Liver (tissue), 9 donors: Measurements from ENCODE around the gene SV2B. TPM values are rescaled to one million over a fixed set of nuclear protein-coding genes. Genes with fewer than 3 reads are reported as not detected.

Experiments
- DNase-seq: peaks from one replicate; pipeline ENCODE4 v3.0.0-alpha.2; 2017; ENCODE audit warnings: low spot score
- H3K27ac ChIP-seq, 2 donors: one replicate each; pipeline ENCODE4 v1.7.0; 2013; ENCODE audit warnings: inconsistent platforms in 2 of 2, low read length in 2 of 2, control low read depth in 1 of 2, low read depth in 1 of 2, mild to moderate bottlenecking in 1 of 2
- H3K27me3 ChIP-seq, 4 donors: one replicate each; pipeline versions ENCODE4 v1.6.1 to v1.7.0; 2013; ENCODE audit warnings: low read length in 3 of 4, inconsistent platforms in 1 of 4, mild to moderate bottlenecking in 1 of 4, moderate library complexity in 1 of 4; ENCODE audit not compliant: control insufficient read depth in 4 of 4, insufficient read depth in 4 of 4
- H3K36me3 ChIP-seq, 4 donors: one replicate each; pipeline versions ENCODE4 v1.6.1 to v1.7.0; 2013; ENCODE audit warnings: low read length in 3 of 4, mild to moderate bottlenecking in 3 of 4, low read depth in 1 of 4, moderate library complexity in 1 of 4; ENCODE audit not compliant: control insufficient read depth in 4 of 4, insufficient read depth in 3 of 4
- H3K4me1 ChIP-seq, 4 donors: one replicate each; pipeline versions ENCODE4 v1.6.1 to v1.7.0; 2013; ENCODE audit warnings: low read length in 3 of 4, mild to moderate bottlenecking in 3 of 4, moderate library complexity in 1 of 4; ENCODE audit not compliant: control insufficient read depth in 4 of 4, insufficient read depth in 4 of 4
- H3K4me3 ChIP-seq, 3 donors: one replicate each; pipeline versions ENCODE4 v1.6.1 to v1.7.0; 2013; ENCODE audit warnings: low read length in 3 of 3, control low read depth in 1 of 3, low read depth in 1 of 3, mild to moderate bottlenecking in 1 of 3
- H3K9ac ChIP-seq, 2 donors: one replicate each; pipeline ENCODE4 v1.7.0; 2013; ENCODE audit warnings: low read length in 2 of 2, mild to moderate bottlenecking in 2 of 2, moderate library complexity in 2 of 2, control low read depth in 1 of 2, low read depth in 1 of 2
- H3K9me3 ChIP-seq, 4 donors: one replicate each; pipeline versions ENCODE4 v1.6.1 to v1.7.0; 2013; ENCODE audit warnings: low read length in 3 of 4; ENCODE audit not compliant: control insufficient read depth in 4 of 4
- ATF3 ChIP-seq: IDR thresholded peaks from 2 replicates; pipeline ENCODE4 v1.6.1; 2016; ENCODE audit warnings: antibody characterized with exemption
- CTCF ChIP-seq: fragments of 150-350 bp; IDR thresholded peaks from 2 replicates; pipeline ENCODE4 v1.5.1; 2017; ENCODE audit warnings: improper control_type of control experiment, low read depth, low read length; ENCODE audit not compliant: missing input control
- EGR1 ChIP-seq, 2 donors: IDR thresholded peaks; 2 replicates each; pipeline ENCODE4 v1.6.1; 2016 to 2018; ENCODE audit warnings: antibody characterized with exemption in 2 of 2, low read depth in 2 of 2
- FOXA1 ChIP-seq: IDR thresholded peaks from 2 replicates; pipeline ENCODE4 v1.6.1; 2016; ENCODE audit warnings: antibody characterized with exemption
- FOXA2 ChIP-seq: IDR thresholded peaks from 2 replicates; pipeline ENCODE4 v1.6.1; 2016; ENCODE audit warnings: antibody characterized with exemption
- GABPA ChIP-seq, 2 donors: IDR thresholded peaks in 1 of 2; conservative IDR thresholded peaks in 1 of 2; 2 replicates each; pipeline ENCODE4 v1.6.1; 2016; ENCODE audit warnings: antibody characterized with exemption in 2 of 2, mild to moderate bottlenecking in 1 of 2, moderate library complexity in 1 of 2
- HNF4A ChIP-seq, 2 donors: conservative IDR thresholded peaks; 2 replicates each; pipeline ENCODE4 v1.6.1; 2016; ENCODE audit warnings: antibody characterized with exemption in 2 of 2, mild to moderate bottlenecking in 2 of 2
- HNF4G ChIP-seq: IDR thresholded peaks from 2 replicates; pipeline ENCODE4 v1.6.1; 2016; ENCODE audit warnings: antibody characterized with exemption
- JUND ChIP-seq, 2 donors: IDR thresholded peaks; 2 replicates each; pipeline ENCODE4 v1.6.1; 2016; ENCODE audit warnings: antibody characterized with exemption in 2 of 2
- MAX ChIP-seq: IDR thresholded peaks from 2 replicates; pipeline ENCODE4 v1.6.1; 2016; ENCODE audit warnings: antibody characterized with exemption
- NR2F2 ChIP-seq: IDR thresholded peaks from 2 replicates; pipeline ENCODE4 v1.6.1; 2016; ENCODE audit warnings: antibody characterized with exemption
- RAD21 ChIP-seq, 2 donors: IDR thresholded peaks; 2 replicates each; pipeline ENCODE4 v1.6.1; 2016; ENCODE audit warnings: antibody characterized with exemption in 2 of 2, mild to moderate bottlenecking in 2 of 2
- REST ChIP-seq: IDR thresholded peaks from 2 replicates; pipeline ENCODE4 v1.6.1; 2016; ENCODE audit warnings: antibody characterized with exemption, mild to moderate bottlenecking
- RXRA ChIP-seq, 2 donors: IDR thresholded peaks; 2 replicates each; pipeline ENCODE4 v1.6.1; 2017 to 2018; ENCODE audit warnings: antibody characterized with exemption in 2 of 2, mild to moderate bottlenecking in 1 of 2
- SP1 ChIP-seq: IDR thresholded peaks from 2 replicates; pipeline ENCODE4 v1.6.1; 2018; ENCODE audit warnings: antibody characterized with exemption, mild to moderate bottlenecking
- TAF1 ChIP-seq: conservative IDR thresholded peaks from 2 replicates; pipeline ENCODE4 v1.6.1; 2016; ENCODE audit warnings: antibody characterized with exemption, mild to moderate bottlenecking
- YY1 ChIP-seq: IDR thresholded peaks from 2 replicates; pipeline ENCODE4 v1.6.1; 2016; ENCODE audit warnings: antibody characterized with exemption, mild to moderate bottlenecking
- ZBTB33 ChIP-seq: IDR thresholded peaks from 2 replicates; pipeline ENCODE4 v1.6.1; 2016; ENCODE audit warnings: antibody characterized with exemption
- WGBS: extraction: QIAGEN DNeasy Blood & Tissue Kit; methylation state at CpG from one replicate; pipeline ENCODE4 v1.1.7; 2013; 5-methylcytosine and 5-hydroxymethylcytosine counted together
- polyA plus RNA-seq, 2 donors: library from polyadenylated mRNA; stranded (reverse) in 1 of 2; unstranded in 1 of 2; fragments of 200-250 nt in 1 of 2; fragments of >200 nt in 1 of 2; fragmentation: Nextera tagmentation in 1 of 2; extraction: Ambion mirVana in 1 of 2; gene quantifications; one replicate each; pipeline versions ENCODE4 v1.2.1 to v1.2.3, GENCODE V29; 2013 to 2015
- total RNA-seq, 2 donors: library from RNA; depleted of rRNA; stranded (reverse); fragments of >200 nt; gene quantifications; one replicate each; pipeline ENCODE4 v1.2.3, GENCODE V29; 2014
- donor health status: healthy.
- donor health status: healthy.
- donor health status: healthy.
- donor health status: healthy.
- donor health status: healthy.

Gene SV2B
- total and polyA plus RNA-seq, 4 donors: 0.08 to 0.16 (median 0.09) TPM; not detected in 1

- TF ChIP-seq FOXA2: no peak
- no peak for TF ChIP-seq TAF1
- TF ChIP-seq ATF3: no peak
- no peak for TF ChIP-seq FOXA1
- TF ChIP-seq ZBTB33: no peak
- no peak for TF ChIP-seq REST
- no peak for TF ChIP-seq NR2F2
- no peak for TF ChIP-seq EGR1 (IDR thresholded peaks at IDR 0.05; ENCODE audit: low read depth in 2 of 2)
- TF ChIP-seq RAD21 (IDR thresholded peaks at IDR 0.05): no peak
- no peak for TF ChIP-seq JUND (IDR thresholded peaks at IDR 0.05)
- no peak for TF ChIP-seq YY1
- no peak for TF ChIP-seq CTCF
- no peak for TF ChIP-seq HNF4A (conservative IDR thresholded peaks at IDR 0.05)
- no peak for TF ChIP-seq GABPA (IDR thresholded peaks at IDR 0.05 in 1 of 2, conservative IDR thresholded peaks at IDR 0.05 in 1 of 2)
- TF ChIP-seq RXRA (IDR thresholded peaks at IDR 0.05): no peak
- TF ChIP-seq MAX: no peak
- no peak for TF ChIP-seq SP1
- no peak for TF ChIP-seq HNF4G
- 92% methylated on average over 6 of the region's 6 CpGs for WGBS
- no peaks in the 10 kb centered on the region for H3K9me3 ChIP-seq
Observed at GRCh38 chr15:91290553-91290952, 190.5 kb downstream of the SV2B start.

More at GRCh38 chr15:91290553-91290952, 190.5 kb downstream of the SV2B start:
- Histone ChIP-seq H3K27ac (no peak overlapping the region), H3K4me3 (no peak overlapping the region), H3K36me3 (no peaks in the 10 kb centered on the region), H3K27me3 (no peaks in the 10 kb centered on the region), H3K4me1 (no peaks in the 10 kb centered on the region), H3K9ac (no peak overlapping the region)
- no peak for DNase-seq
